ENCODE results near the gene NCOA7.

The NCOA7 gene

GRCh38 chr6:125814481-125814880 lies 23.7 kb downstream of the NCOA7 start:
- TF ChIP-seq CTCF (IDR thresholded peaks at IDR 0.05; ENCODE audit: borderline replicate concordance, insufficient read depth, low read depth, low read length), result no peak
- no peak overlapping the region for H3K4me3 ChIP-seq (ENCODE audit: low read depth, low read length)

GRCh38 chr6:125815080-125815910 lies 24.5 kb downstream of the NCOA7 start:
- no peak overlapping the region for H3K4me3 ChIP-seq (ENCODE audit: low read depth, low read length)
- no peak for TF ChIP-seq CTCF (IDR thresholded peaks at IDR 0.05; ENCODE audit: borderline replicate concordance, insufficient read depth, low read depth, low read length)

- no peak overlapping the region for H3K4me3 ChIP-seq (ENCODE audit: low read depth, low read length)
- TF ChIP-seq CTCF (IDR thresholded peaks at IDR 0.05; ENCODE audit: borderline replicate concordance, insufficient read depth, low read depth, low read length), result no peak
Observed at GRCh38 chr6:125816828-125817280, 26.1 kb downstream of the NCOA7 start.

- TF ChIP-seq CTCF (IDR thresholded peaks at IDR 0.05; ENCODE audit: borderline replicate concordance, insufficient read depth, low read depth, low read length), result no peak
- H3K4me3 ChIP-seq (ENCODE audit: low read depth, low read length), result no peak overlapping the region
Observed at GRCh38 chr6:125818225-125818657, 27.5 kb downstream of the NCOA7 start.

- H3K4me3 ChIP-seq (ENCODE audit: low read depth, low read length), result no peak overlapping the region
- TF ChIP-seq CTCF (IDR thresholded peaks at IDR 0.05; ENCODE audit: borderline replicate concordance, insufficient read depth, low read depth, low read length), result no peak
Observed at GRCh38 chr6:125818772-125819260, 28.1 kb downstream of the NCOA7 start.

- H3K4me3 ChIP-seq (ENCODE audit: low read depth, low read length), result no peak overlapping the region
- no peak for TF ChIP-seq CTCF (IDR thresholded peaks at IDR 0.05; ENCODE audit: borderline replicate concordance, insufficient read depth, low read depth, low read length)
Observed at GRCh38 chr6:125819535-125820326, 29.0 kb downstream of the NCOA7 start.
